Activated CD4-positive, alpha-beta memory T cell treated with anti-CD3 and anti-CD28 coated beads for 36 hours (primary cell): ENCODE results near the gene THRSP. TPM values are rescaled to one million over a fixed set of nuclear protein-coding genes. Genes with fewer than 3 reads are reported as not detected.

ENCODE experiments used
- CTCF ChIA-PET: fragments of 350-600 bp; sonication (Branson Sonifier 250); formaldehyde crosslinking; loops from one replicate; lab custom pipeline; 2021; ENCODE audit warnings: antibody characterized with exemption, inconsistent platforms; lab: Charles Lee
- POLR2A ChIA-PET: fragments of 350-600 bp; sonication (Branson Sonifier 250); formaldehyde crosslinking; loops from one replicate; lab custom pipeline; 2021; ENCODE audit warnings: antibody characterized with exemption; lab: Charles Lee
- DNase-seq: peaks from one replicate; pipeline ENCODE4 v3.0.0-alpha.2; 2020
- H3K27ac Mint-ChIP-seq: one replicate; pipeline ENCODE4 v1.8.0; 2021; ENCODE audit warnings: mixed read lengths
- H3K27me3 Mint-ChIP-seq: one replicate; pipeline ENCODE4 v1.8.0; 2021; ENCODE audit warnings: mixed read lengths
- H3K36me3 Mint-ChIP-seq: one replicate; pipeline ENCODE4 v1.8.0; 2021; ENCODE audit warnings: mixed read lengths
- H3K4me1 Mint-ChIP-seq: one replicate; pipeline ENCODE4 v1.8.0; 2021; ENCODE audit warnings: low read depth, mixed read lengths
- H3K4me3 Mint-ChIP-seq: one replicate; pipeline ENCODE4 v1.8.0; 2021; ENCODE audit warnings: mild to moderate bottlenecking, mixed read lengths
- H3K9me3 Mint-ChIP-seq: one replicate; pipeline ENCODE4 v1.8.0; 2021; ENCODE audit warnings: mixed read lengths
- intact Hi-C: fragments of 100-400 bp; cut with micrococcal nuclease; formaldehyde crosslinking; loops from one replicate; pipeline ENCODE4 v1.15.1; 2023
- total RNA-seq, 2 experiments: library from RNA; stranded (reverse); gene quantifications; one replicate each; pipeline ENCODE4 v1.2.3, GENCODE V29; 2021

THRSP gene
- total RNA-seq, 2 experiments from 2014 or later, result not detected

DNA sequence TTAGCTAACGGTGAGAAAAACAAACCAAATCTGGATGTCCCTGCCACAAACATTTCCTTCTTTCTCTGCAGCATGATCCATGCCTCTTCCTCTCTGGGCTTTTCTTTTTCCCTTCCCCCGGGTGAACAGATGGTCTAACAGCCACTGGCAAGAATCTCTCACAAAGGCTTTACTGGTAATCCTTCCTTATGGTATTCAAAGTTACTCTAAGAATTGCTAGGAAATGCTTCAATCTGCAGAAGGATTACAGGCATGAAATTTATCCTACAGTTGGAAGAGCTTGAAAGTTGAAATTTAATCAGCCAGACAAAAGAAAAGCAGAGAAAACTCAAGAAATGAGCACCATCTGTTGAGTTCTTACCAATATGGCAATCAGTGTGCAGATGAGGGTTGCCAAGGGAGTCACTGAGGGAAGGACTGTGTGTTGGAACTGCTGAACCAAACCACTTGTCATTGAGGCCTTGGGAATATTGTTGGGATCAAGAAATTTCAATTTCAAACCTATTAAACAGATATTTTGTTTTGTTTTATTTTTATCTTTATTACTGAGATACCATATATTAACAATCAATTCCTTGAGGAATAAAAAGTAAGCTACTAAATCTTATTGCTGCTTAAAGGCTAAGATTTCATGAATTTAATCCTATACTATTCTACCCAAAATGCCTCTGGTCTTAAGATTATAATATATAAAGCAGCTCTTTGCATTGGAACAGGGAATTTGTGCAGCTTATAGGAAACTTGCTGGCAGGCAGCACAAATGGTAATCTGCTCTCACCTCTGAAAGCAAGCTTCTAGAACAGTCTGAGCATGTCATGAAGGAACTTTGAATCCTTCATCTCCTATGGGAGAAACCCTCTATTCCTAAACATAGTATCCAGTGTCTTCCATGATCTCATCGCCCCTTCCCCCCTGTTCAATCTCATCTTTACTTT lies 45.7 kb downstream of the THRSP start:
- H3K4me1 Mint-ChIP-seq, result no peaks in the 10 kb centered on the region
- H3K4me3 Mint-ChIP-seq, result no peak overlapping the region
- no peaks in the 10 kb centered on the region for H3K27me3 Mint-ChIP-seq
- peaks cover 26% of the 10 kb centered on the region for H3K36me3 Mint-ChIP-seq
- CTCF ChIA-PET, result no interaction called here
- intact Hi-C loops, result no loop called here
- POLR2A ChIA-PET, result no interaction called here
- no peaks in the 10 kb centered on the region for H3K9me3 Mint-ChIP-seq
- DNase-seq, result no peak
- H3K27ac Mint-ChIP-seq, result no peak overlapping the region

DNA sequence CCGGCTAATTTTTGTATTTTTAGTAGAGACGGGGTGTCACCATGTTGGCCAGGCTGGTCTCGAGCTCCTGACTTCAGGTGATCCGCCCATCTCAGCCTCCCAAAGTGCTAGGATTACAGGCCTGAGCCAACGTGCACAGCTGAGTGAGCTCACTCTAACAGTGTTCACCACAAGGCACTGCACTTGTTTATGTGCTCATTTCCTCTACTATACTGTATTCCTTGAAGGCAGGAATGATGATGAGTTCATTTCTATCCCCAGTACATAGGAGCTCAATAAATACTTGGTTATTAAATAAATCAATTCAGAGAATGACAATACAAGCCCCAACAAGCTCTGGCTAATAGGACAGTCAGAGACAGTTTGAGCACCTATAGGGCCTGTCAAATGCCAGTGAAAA lies 46.7 kb downstream of the THRSP start:
- peaks cover 26% of the 10 kb centered on the region for H3K36me3 Mint-ChIP-seq
- CTCF ChIA-PET, result no interaction called here

GRCh38 chr11:78110830-78111229 lies 47.2 kb downstream of the THRSP start:
- Mint-ChIP-seq H3K4me3 (no peak overlapping the region), H3K9me3 (no peaks in the 10 kb centered on the region), H3K27me3 (no peaks in the 10 kb centered on the region), H3K4me1 (no peaks in the 10 kb centered on the region), H3K36me3 (peaks cover 26% of the 10 kb centered on the region), H3K27ac (no peak overlapping the region)
- DNase-seq, result no peak
- intact Hi-C loops, result no loop called here
- POLR2A ChIA-PET, result no interaction called here
- CTCF ChIA-PET, result no interaction called here

More for the DNA sequence above, 46.7 kb downstream of the THRSP start:
- Mint-ChIP-seq H3K4me1 (no peaks in the 10 kb centered on the region), H3K4me3 (no peak overlapping the region), H3K27ac (no peak overlapping the region), H3K27me3 (no peaks in the 10 kb centered on the region), H3K9me3 (no peaks in the 10 kb centered on the region)
- DNase-seq, result no peak
- POLR2A ChIA-PET, result no interaction called here
- intact Hi-C loops, result no loop called here

DNA sequence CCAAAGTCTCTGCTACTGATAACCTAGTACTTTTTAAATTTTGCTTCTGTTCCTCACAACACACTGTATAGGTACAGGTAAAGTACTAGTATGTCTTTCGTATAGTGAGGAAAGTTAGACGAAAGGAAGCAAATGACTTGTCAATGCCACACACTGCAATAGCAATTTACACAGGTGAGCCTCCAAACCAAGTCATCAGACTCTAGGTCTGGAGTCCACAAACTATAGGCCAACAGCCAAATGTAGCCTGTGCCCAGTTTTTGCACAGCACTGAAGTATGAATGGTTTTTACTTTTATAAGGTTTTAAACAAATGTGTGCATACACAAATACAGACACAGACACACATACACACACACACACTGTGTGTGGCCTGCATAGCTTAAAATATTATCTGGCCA lies 47.6 kb downstream of the THRSP start:
- Mint-ChIP-seq H3K27me3 (no peaks in the 10 kb centered on the region), H3K27ac (no peak overlapping the region), H3K9me3 (no peaks in the 10 kb centered on the region), H3K4me1 (no peaks in the 10 kb centered on the region), H3K36me3 (peaks cover 26% of the 10 kb centered on the region), H3K4me3 (no peak overlapping the region)
- intact Hi-C loops, result no loop called here
- DNase-seq, result no peak
- ChIA-PET POLR2A (no interaction called here), CTCF (no interaction called here)

GRCh38 chr11:78112582-78113275 lies 49.1 kb downstream of the THRSP start:
- no peak overlapping the region for H3K27ac Mint-ChIP-seq

More at GRCh38 chr11:78112582-78113275, 49.1 kb downstream of the THRSP start:
- Mint-ChIP-seq H3K4me1 (no peaks in the 10 kb centered on the region), H3K27me3 (no peaks in the 10 kb centered on the region), H3K36me3 (peaks cover 24% of the 10 kb centered on the region), H3K9me3 (no peaks in the 10 kb centered on the region), H3K4me3 (no peak overlapping the region)
- DNase-seq, result no peak
- CTCF ChIA-PET, result no interaction called here
- intact Hi-C loops, result no loop called here
- POLR2A ChIA-PET, result no interaction called here

Other genes with a start within 250 kb of the THRSP start
- 10 to 100 TPM; 48.7 to 52.9 TPM for gene RSF1, start 243.1 kb upstream of the THRSP start, total RNA-seq
- gene AAMDC, start 242.7 kb upstream of the THRSP start, total RNA-seq, result 1 to 10 TPM; 9.5 to 10.0 TPM
- gene INTS4, start 69.2 kb upstream of the THRSP start, total RNA-seq, result 10 to 100 TPM; 53.5 to 55.3 TPM
- gene KCTD14, start 40.6 kb upstream of the THRSP start, total RNA-seq, result under 1 TPM in 1 of 2 experiments, not detected in 1; 0.17 TPM
- gene NDUFC2, start 16.0 kb downstream of the THRSP start, total RNA-seq, result 100 to 1,000 TPM; 209 to 230 TPM
- 10 to 100 TPM; 45.8 to 45.9 TPM for gene ALG8, start 75.8 kb downstream of the THRSP start, total RNA-seq
- gene KCTD21, start 124.8 kb downstream of the THRSP start, total RNA-seq, result 1 to 10 TPM; 7.9 to 8.8 TPM
- gene USP35, start 125.1 kb downstream of the THRSP start, total RNA-seq, result 1 to 10 TPM; 9.3 to 9.6 TPM